OCI-LY7 (cell line): Measurements from ENCODE around the gene ANKDD1A. TPM values are rescaled to one million over a fixed set of nuclear protein-coding genes. Genes with fewer than 3 reads are reported as not detected.

ENCODE experiments used
- BruUV-seq: library from RNA; stranded (reverse); fragments of 400-500 nt; replicated peaks from 2 replicates; lab custom pipeline; 2021; lab: Mats Ljungman, UMichigan
- CTCF ChIA-PET: fragments of 300-600 bp; sonication (Branson Sonifier 250); formaldehyde crosslinking; loops from one replicate; lab custom pipeline; 2022; ENCODE audit warnings: antibody characterized with exemption; ENCODE audit not compliant: unreplicated experiment; lab: Charles Lee
- POLR2A ChIA-PET: fragments of 300-600 bp; sonication (Branson Sonifier 250); formaldehyde crosslinking; loops from one replicate; lab custom pipeline; 2022; ENCODE audit warnings: antibody characterized with exemption; lab: Charles Lee
- DNase-seq: peaks from one replicate; pipeline ENCODE4 v3.0.0-alpha.2; 2015; ENCODE audit warnings: low spot score
- H2AFZ ChIP-seq: fragments of 200-600 bp; sonication (generic), shearing (Covaris generic); 2 replicates; pipeline ENCODE4 v1.6.1; 2014; ENCODE audit warnings: mild to moderate bottlenecking, antibody characterized with exemption, low read length, moderate library complexity
- H3K27ac ChIP-seq: fragments of 200-600 bp; sonication (generic); 2 replicates; pipeline ENCODE4 v1.5.1; 2014; ENCODE audit warnings: mixed run types, low read depth, mild to moderate bottlenecking, moderate library complexity, low read length, inconsistent platforms; ENCODE audit not compliant: poor library complexity, severe bottlenecking
- H3K36me3 ChIP-seq: fragments of 200-600 bp; sonication (generic); 2 replicates; pipeline ENCODE4 v1.6.1; 2014; ENCODE audit warnings: mild to moderate bottlenecking, antibody characterized with exemption, low read length, moderate library complexity, mixed read lengths; ENCODE audit not compliant: insufficient read depth
- H3K4me1 ChIP-seq: fragments of 200-600 bp; sonication (generic); 2 replicates; pipeline ENCODE4 v1.5.1; 2014; ENCODE audit warnings: mild to moderate bottlenecking, low read length; ENCODE audit not compliant: insufficient read depth, poor library complexity, severe bottlenecking
- H3K4me2 ChIP-seq: fragments of 200-600 bp; sonication (generic); 2 replicates; pipeline ENCODE4 v1.6.1; 2014; ENCODE audit warnings: mild to moderate bottlenecking, low read length
- H3K4me3 ChIP-seq: fragments of 200-600 bp; sonication (generic); 2 replicates; pipeline ENCODE4 v1.5.1; 2014; ENCODE audit warnings: mild to moderate bottlenecking, low read depth, low read length; ENCODE audit not compliant: poor library complexity, severe bottlenecking
- H3K79me2 ChIP-seq: fragments of 200-600 bp; sonication (generic); 2 replicates; pipeline ENCODE4 v1.6.1; 2016; ENCODE audit warnings: low read depth, mild to moderate bottlenecking, low read length, moderate library complexity, mixed read lengths; ENCODE audit not compliant: insufficient read depth
- H3K9me2 ChIP-seq: fragments of 200-600 bp; sonication (generic); 2 replicates; pipeline ENCODE4 v1.6.1; 2016; ENCODE audit warnings: mild to moderate bottlenecking, low read length, mixed read lengths; ENCODE audit not compliant: insufficient read depth
- H3K9me3 ChIP-seq: fragments of 200-600 bp; sonication (generic); 2 replicates; pipeline ENCODE4 v1.6.1; 2014; ENCODE audit warnings: mild to moderate bottlenecking, mixed run types, low read length, mixed read lengths
- H4K20me1 ChIP-seq: fragments of 200-600 bp; sonication (generic); 2 replicates; pipeline ENCODE4 v1.6.1; 2014; ENCODE audit warnings: mild to moderate bottlenecking, antibody characterized with exemption, low read length, moderate library complexity, mixed read lengths; ENCODE audit not compliant: insufficient read depth
- EZH2phosphoT487 ChIP-seq: fragments of 200-600 bp; sonication (generic); IDR thresholded peaks from 2 replicates; pipeline ENCODE4 v1.6.1; 2018; ENCODE audit warnings: low read depth, borderline replicate concordance, mild to moderate bottlenecking, mixed run types, antibody characterized with exemption, low read length, moderate library complexity, mixed read lengths
- intact Hi-C: fragments of 100-400 bp; cut with micrococcal nuclease; formaldehyde crosslinking; loops from one replicate; pipeline ENCODE4 v1.10.0; 2022; ENCODE audit not compliant: unreplicated experiment
- total RNA-seq, 2 experiments: library from RNA; depleted of rRNA in 1 of 2; stranded (reverse); fragments of >200 nt in 1 of 2; shearing (Covaris generic) in 1 of 2; gene quantifications; 2 replicates each; pipeline ENCODE4 v1.2.3, GENCODE V29; 2014 to 2022
- TF ChIP-seq, protein P1 (sequence below): fragments of 200-600 bp; sonication (generic); conservative IDR thresholded peaks from 2 replicates; pipeline ENCODE4 v1.5.1; 2014; ENCODE audit warnings: mild to moderate bottlenecking, antibody characterized with exemption, low read length, moderate library complexity, mixed read lengths

Gene ANKDD1A
- total RNA-seq, 2 experiments from 2014 or later = 2.1 to 5.1 TPM

DNA sequence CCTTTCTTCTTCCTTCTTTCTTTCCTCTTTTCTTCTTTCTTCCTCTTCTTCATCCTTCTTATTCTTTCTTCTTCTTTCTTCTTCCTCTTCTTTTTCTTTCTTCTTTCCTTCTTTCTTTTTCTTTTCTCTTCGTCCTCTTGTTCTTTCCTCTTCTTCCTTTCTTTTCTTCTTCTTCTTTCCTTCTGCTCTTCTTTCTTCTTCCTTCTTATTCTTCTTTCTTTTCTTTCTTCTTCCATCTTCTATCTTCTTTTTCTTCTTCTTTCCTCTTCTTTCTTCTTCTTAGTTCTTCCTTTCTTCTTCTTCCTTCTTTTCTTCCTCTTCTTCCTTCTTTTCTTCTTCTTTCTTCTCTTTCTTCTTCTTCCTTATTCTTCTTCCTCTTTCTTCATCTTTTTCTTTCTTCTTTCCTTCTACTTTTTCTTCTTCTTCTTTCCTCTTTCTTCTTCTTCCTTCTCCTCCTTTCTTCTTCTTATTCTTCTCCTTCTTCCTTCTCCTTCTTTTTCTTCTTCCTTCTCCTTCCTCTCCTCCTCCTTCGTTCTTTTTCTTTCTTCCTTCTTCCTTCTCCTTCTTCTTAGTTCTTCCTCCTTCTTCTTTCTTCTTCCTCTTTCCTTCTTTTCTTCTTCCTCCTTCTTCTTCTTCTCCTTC lies 40.2 kb downstream of the ANKDD1A start:
- intact Hi-C loops = no loop called here
- Histone ChIP-seq H3K9me2 (no peaks in the 10 kb centered on the region), H3K27ac (no peak overlapping the region), H3K79me2 (no peaks in the 10 kb centered on the region), H3K36me3 (peaks cover 14% of the 10 kb centered on the region), H3K9me3 (no peaks in the 10 kb centered on the region), H2AFZ (no peak overlapping the region), H4K20me1 (no peaks in the 10 kb centered on the region), H3K4me1 (no peaks in the 10 kb centered on the region), H3K4me3 (no peak overlapping the region), H3K4me2 (no peak overlapping the region)
- TF ChIP-seq, protein P1, sequence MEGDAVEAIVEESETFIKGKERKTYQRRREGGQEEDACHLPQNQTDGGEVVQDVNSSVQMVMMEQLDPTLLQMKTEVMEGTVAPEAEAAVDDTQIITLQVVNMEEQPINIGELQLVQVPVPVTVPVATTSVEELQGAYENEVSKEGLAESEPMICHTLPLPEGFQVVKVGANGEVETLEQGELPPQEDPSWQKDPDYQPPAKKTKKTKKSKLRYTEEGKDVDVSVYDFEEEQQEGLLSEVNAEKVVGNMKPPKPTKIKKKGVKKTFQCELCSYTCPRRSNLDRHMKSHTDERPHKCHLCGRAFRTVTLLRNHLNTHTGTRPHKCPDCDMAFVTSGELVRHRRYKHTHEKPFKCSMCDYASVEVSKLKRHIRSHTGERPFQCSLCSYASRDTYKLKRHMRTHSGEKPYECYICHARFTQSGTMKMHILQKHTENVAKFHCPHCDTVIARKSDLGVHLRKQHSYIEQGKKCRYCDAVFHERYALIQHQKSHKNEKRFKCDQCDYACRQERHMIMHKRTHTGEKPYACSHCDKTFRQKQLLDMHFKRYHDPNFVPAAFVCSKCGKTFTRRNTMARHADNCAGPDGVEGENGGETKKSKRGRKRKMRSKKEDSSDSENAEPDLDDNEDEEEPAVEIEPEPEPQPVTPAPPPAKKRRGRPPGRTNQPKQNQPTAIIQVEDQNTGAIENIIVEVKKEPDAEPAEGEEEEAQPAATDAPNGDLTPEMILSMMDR = no peak
- TF ChIP-seq EZH2phosphoT487 = no peak
- no peak for DNase-seq
- no TSS peak for BruUV-seq
- ChIA-PET POLR2A (no interaction called here), CTCF (no interaction called here)

DNA sequence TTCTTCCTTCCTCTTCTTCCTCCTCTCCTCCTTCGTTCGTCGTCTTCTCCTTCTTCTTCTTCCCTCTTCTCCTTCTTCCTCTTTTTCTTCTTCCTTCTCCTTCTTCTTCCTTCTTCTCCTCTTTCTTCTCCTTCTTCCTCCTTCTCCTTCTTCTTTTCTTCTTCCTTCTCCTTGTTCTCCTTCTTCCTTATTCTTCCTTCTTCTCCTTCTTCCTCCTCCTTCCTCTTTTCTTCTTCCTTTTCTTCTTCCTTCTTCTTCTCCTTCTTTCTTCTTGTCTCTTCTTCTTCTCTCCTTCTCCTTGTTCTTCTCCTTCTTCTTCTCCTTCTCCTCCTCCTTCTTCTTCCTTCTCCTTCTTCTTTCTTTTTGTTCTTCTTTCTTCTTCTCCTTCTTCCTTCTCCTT lies 42.7 kb downstream of the ANKDD1A start:
- Histone ChIP-seq H3K79me2 (no peaks in the 10 kb centered on the region), H3K9me2 (no peaks in the 10 kb centered on the region), H3K4me1 (no peaks in the 10 kb centered on the region), H3K36me3 (peaks cover 38% of the 10 kb centered on the region), H3K9me3 (no peaks in the 10 kb centered on the region), H4K20me1 (no peaks in the 10 kb centered on the region), H3K4me3 (no peak overlapping the region), H3K4me2 (no peak overlapping the region), H3K27ac (no peak overlapping the region), H2AFZ (no peak overlapping the region)
- ChIA-PET CTCF (no interaction called here), POLR2A (interaction anchor here (0.6 kb wide), 1 partner anchor 20 kb away, joined by 6 read pairs; no protein-coding TSS in a partner anchor)
- intact Hi-C loops = no loop called here
- TF ChIP-seq EZH2phosphoT487 = no peak
- TF ChIP-seq, protein P1 = no peak
- BruUV-seq = no TSS peak
- no peak for DNase-seq

DNA sequence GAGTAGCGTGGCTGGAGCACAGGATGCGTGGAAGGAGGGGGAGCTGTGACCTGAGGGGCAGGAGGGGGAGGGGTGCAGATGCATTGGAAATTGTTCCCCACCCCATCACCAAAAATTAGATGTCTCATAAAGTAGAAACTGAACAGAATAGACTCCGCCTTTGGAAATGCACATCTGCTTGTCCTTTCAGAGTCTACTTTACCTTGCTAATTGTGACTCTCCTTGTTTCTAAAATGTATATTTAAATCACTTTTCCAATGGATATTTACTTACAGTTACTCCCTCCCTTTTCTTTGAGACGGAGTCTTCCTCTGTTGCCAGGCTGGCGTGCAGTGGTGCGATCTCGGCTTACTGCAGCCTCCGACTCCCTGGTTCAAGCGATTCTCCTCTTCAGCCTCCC lies 47.4 kb downstream of the ANKDD1A start:
- POLR2A ChIA-PET = no interaction called here
- H3K4me2 ChIP-seq = no peak overlapping the region
- intact Hi-C loops = no loop called here
- H3K27ac ChIP-seq = no peak overlapping the region
- H3K79me2 ChIP-seq = no peaks in the 10 kb centered on the region
- H3K36me3 ChIP-seq = peaks cover 84% of the 10 kb centered on the region
- no peak overlapping the region for H2AFZ ChIP-seq
- H3K4me3 ChIP-seq = no peak overlapping the region
- H3K9me3 ChIP-seq = no peaks in the 10 kb centered on the region
- no peaks in the 10 kb centered on the region for H3K4me1 ChIP-seq
- no peaks in the 10 kb centered on the region for H3K9me2 ChIP-seq
- CTCF ChIA-PET = no interaction called here
- no peaks in the 10 kb centered on the region for H4K20me1 ChIP-seq
- TF ChIP-seq, protein P1 = no peak
- TF ChIP-seq EZH2phosphoT487 = no peak
- BruUV-seq = no TSS peak
- no peak for DNase-seq
